ENCODE results near the gene NEK1. TPM values are rescaled to one million over a fixed set of nuclear protein-coding genes. Genes with fewer than 3 reads are reported as not detected.
"Not testable (repeated sequence)": the region's sequence is repeated elsewhere in the genome, so short reads cannot be mapped to it uniquely, and the experiment has no call there.

Gene NEK1
- total RNA-seq, 4 donors from 2014 or later: 18.8 to 33.8 (median 25.0) TPM

- no peak for DNase-seq
- TF ChIP-seq, protein P1, sequence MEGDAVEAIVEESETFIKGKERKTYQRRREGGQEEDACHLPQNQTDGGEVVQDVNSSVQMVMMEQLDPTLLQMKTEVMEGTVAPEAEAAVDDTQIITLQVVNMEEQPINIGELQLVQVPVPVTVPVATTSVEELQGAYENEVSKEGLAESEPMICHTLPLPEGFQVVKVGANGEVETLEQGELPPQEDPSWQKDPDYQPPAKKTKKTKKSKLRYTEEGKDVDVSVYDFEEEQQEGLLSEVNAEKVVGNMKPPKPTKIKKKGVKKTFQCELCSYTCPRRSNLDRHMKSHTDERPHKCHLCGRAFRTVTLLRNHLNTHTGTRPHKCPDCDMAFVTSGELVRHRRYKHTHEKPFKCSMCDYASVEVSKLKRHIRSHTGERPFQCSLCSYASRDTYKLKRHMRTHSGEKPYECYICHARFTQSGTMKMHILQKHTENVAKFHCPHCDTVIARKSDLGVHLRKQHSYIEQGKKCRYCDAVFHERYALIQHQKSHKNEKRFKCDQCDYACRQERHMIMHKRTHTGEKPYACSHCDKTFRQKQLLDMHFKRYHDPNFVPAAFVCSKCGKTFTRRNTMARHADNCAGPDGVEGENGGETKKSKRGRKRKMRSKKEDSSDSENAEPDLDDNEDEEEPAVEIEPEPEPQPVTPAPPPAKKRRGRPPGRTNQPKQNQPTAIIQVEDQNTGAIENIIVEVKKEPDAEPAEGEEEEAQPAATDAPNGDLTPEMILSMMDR (IDR thresholded peaks at IDR 0.05): no peak
- TF ChIP-seq POLR2A (IDR thresholded peaks at IDR 0.05): no peak
- H3K27ac ChIP-seq: no peak overlapping the region
- peaks cover 0 to 6% of the 10 kb centered on the region in 2 donors for H3K27me3 ChIP-seq
- intact Hi-C loops (cut with DNase I; ENCODE audit: low total_unique reads): no loop called here
- no peak overlapping the region for H3K4me3 ChIP-seq
- no peaks in the 10 kb centered on the region for H3K4me1 ChIP-seq
- no peaks in the 10 kb centered on the region for H3K9me3 ChIP-seq
- H3K36me3 ChIP-seq: no peaks in the 10 kb centered on the region
Observed at GRCh38 chr4:169573889-169574288, 38.5 kb downstream of the NEK1 start.

GRCh38 chr4:169571435-169571834 lies 40.9 kb downstream of the NEK1 start:
- H3K36me3 ChIP-seq: no peaks in the 10 kb centered on the region
- TF ChIP-seq POLR2A (IDR thresholded peaks at IDR 0.05): no peak
- TF ChIP-seq, protein P1 (IDR thresholded peaks at IDR 0.05): no peak
- intact Hi-C loops (cut with DNase I; ENCODE audit: low total_unique reads): no loop called here
- no peak overlapping the region for H3K27ac ChIP-seq
- H3K4me1 ChIP-seq: no peaks in the 10 kb centered on the region
- no peak overlapping the region for H3K4me3 ChIP-seq
- H3K27me3 ChIP-seq: no peaks in the 10 kb centered on the region
- DNase-seq: no peak
- H3K9me3 ChIP-seq: no peaks in the 10 kb centered on the region

- H3K27me3 ChIP-seq; H3K4me3 ChIP-seq; DNase-seq; H3K27ac ChIP-seq; H3K36me3 ChIP-seq; H3K4me1 ChIP-seq; H3K9me3 ChIP-seq; intact Hi-C loops (cut with DNase I; ENCODE audit: low total_unique reads): not testable (repeated sequence)
Observed at GRCh38 chr4:169571012-169571411, 41.4 kb downstream of the NEK1 start.

DNA sequence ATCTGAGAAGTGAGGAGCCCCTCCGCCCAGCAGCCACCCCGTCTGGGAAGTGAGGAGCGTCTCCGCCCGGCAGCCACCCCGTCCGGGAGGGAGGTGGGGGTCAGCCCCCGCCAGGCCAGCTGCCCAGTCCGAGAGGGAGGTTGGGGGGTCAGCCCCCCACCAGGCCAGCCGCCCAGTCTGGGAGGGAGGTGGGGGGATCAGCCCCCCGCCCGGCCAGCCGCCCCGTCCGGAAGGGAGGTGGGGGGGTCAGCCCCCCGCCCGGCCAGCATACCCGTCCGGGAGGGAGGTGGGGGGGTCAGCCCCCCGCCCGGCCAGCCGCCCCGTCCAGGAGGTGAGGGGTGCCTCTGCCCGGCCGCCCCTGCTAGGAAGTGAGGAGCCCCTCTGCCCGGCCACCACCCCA lies 42.1 kb downstream of the NEK1 start:
- H3K4me1 ChIP-seq; DNase-seq; H3K4me3 ChIP-seq; H3K36me3 ChIP-seq; H3K27me3 ChIP-seq; H3K9me3 ChIP-seq; intact Hi-C loops (cut with DNase I; ENCODE audit: low total_unique reads); H3K27ac ChIP-seq: not testable (repeated sequence)

- intact Hi-C loops (cut with DNase I; ENCODE audit: low total_unique reads); H3K27me3 ChIP-seq; H3K4me3 ChIP-seq; H3K9me3 ChIP-seq; DNase-seq; H3K27ac ChIP-seq; H3K36me3 ChIP-seq; H3K4me1 ChIP-seq: not testable (repeated sequence)
Observed at GRCh38 chr4:169569188-169569587, 43.2 kb downstream of the NEK1 start.

- TF ChIP-seq, protein P1 (IDR thresholded peaks at IDR 0.05): no peak
- no peak for TF ChIP-seq POLR2A (IDR thresholded peaks at IDR 0.05)
- Histone ChIP-seq H3K4me1 (no peaks in the 10 kb centered on the region), H3K27me3 (no peaks in the 10 kb centered on the region), H3K9me3 (no peaks in the 10 kb centered on the region), H3K27ac (no peak overlapping the region), H3K4me3 (no peak overlapping the region), H3K36me3 (no peaks in the 10 kb centered on the region)
- DNase-seq: no peak
- intact Hi-C loops (cut with DNase I; ENCODE audit: low total_unique reads): no loop called here
Observed at GRCh38 chr4:169567916-169568315, 44.5 kb downstream of the NEK1 start.

Measured in uterus (tissue), 4 donors.